B cell (primary cell): ENCODE measurements around the gene ST3GAL3. TPM values are rescaled to one million over a fixed set of nuclear protein-coding genes. Genes with fewer than 3 reads are reported as not detected.

Experiments used
- ATAC-seq: fragments of 200-7000 bp; cut with Tn5 transposase; one replicate; pipeline ENCODE4 v1.10.0; 2021; ENCODE audit warnings: low read depth, mild to moderate bottlenecking, moderate number of reproducible peaks, moderate library complexity
- CTCF ChIA-PET: fragments of 350-600 bp; sonication (Branson Sonifier 250); formaldehyde crosslinking; loops from one replicate; lab custom pipeline; 2021; ENCODE audit warnings: antibody characterized with exemption, inconsistent platforms; lab: Charles Lee
- POLR2A ChIA-PET: fragments of 350-600 bp; sonication (Branson Sonifier 250); formaldehyde crosslinking; loops from one replicate; lab custom pipeline; 2021; ENCODE audit warnings: antibody characterized with exemption; lab: Charles Lee
- DNase-seq: peaks from one replicate; pipeline ENCODE4 v3.0.0; 2013
- H2AFZ ChIP-seq: 2 replicates; pipeline ENCODE4 v1.6.1; 2012; ENCODE audit warnings: mild to moderate bottlenecking, low read depth, low read length; ENCODE audit not compliant: insufficient read depth, poor library complexity, severe bottlenecking
- H3K27ac ChIP-seq, 2 donors: 1 replicate in 1 of 2; 2 replicates in 1 of 2; pipeline ENCODE4 v1.5.1; 2012 to 2013; ENCODE audit warnings: low read length in 2 of 2, mild to moderate bottlenecking in 2 of 2, moderate library complexity in 1 of 2
- H3K27me3 ChIP-seq, 4 experiments: fragments of 200-600 bp in 1 of 4; sonication (generic) in 1 of 4; replicated peaks in 1 of 4; 1 replicate in 2 of 4; 2 replicates in 2 of 4; pipeline versions ENCODE4 v1.6.1 to v1.7.0; 2013 to 2016; ENCODE audit warnings: low read length in 3 of 4, mild to moderate bottlenecking in 2 of 4, mixed read lengths in 1 of 4, moderate library complexity in 1 of 4; ENCODE audit not compliant: insufficient read depth in 4 of 4, control insufficient read depth in 3 of 4; ENCODE audit errors: control extremely low read depth in 1 of 4
- H3K36me3 ChIP-seq, 2 experiments: replicated peaks in 1 of 2; 1 replicate in 1 of 2; 2 replicates in 1 of 2; pipeline versions ENCODE4 v1.6.1 to v1.7.1; 2013; ENCODE audit warnings: low read length in 1 of 2; ENCODE audit not compliant: insufficient read depth in 2 of 2, control insufficient read depth in 1 of 2; ENCODE audit errors: control extremely low read depth in 1 of 2, extremely low read depth in 1 of 2
- H3K4me1 ChIP-seq, 2 donors: fragments of 200-600 bp in 1 of 2; sonication (generic) in 1 of 2; 1 replicate in 1 of 2; 2 replicates in 1 of 2; pipeline versions ENCODE4 v1.5.1 to v1.6.1; 2013 to 2017; ENCODE audit warnings: low read length in 2 of 2; ENCODE audit not compliant: control insufficient read depth in 2 of 2, insufficient read depth in 2 of 2
- H3K4me2 ChIP-seq: replicated peaks from 2 replicates; pipeline ENCODE3; 2012; ENCODE audit warnings: mild to moderate bottlenecking, low read depth, low read length; ENCODE audit not compliant: poor library complexity, severe bottlenecking
- H3K4me3 ChIP-seq, 5 experiments: fragments of 200-600 bp in 1 of 5; sonication (generic) in 1 of 5; 1 replicate in 3 of 5; 2 replicates in 2 of 5; pipeline versions ENCODE4 v1.5.1 to v1.7.0; 2011 to 2016; ENCODE audit warnings: low read length in 4 of 5, mild to moderate bottlenecking in 4 of 5, low read depth in 2 of 5, control low read depth in 1 of 5, moderate library complexity in 1 of 5; ENCODE audit not compliant: insufficient read depth in 1 of 5; ENCODE audit errors: control extremely low read depth in 1 of 5, extremely low read depth in 1 of 5
- H3K79me2 ChIP-seq: fragments of 200-600 bp; sonication (generic); one replicate; pipeline ENCODE4 v1.6.0; 2016; ENCODE audit warnings: low read length; ENCODE audit not compliant: control insufficient read depth, insufficient read depth
- H3K9ac ChIP-seq: fragments of 200-600 bp; sonication (generic); 2 replicates; pipeline ENCODE4 v1.6.1; 2017; ENCODE audit warnings: mild to moderate bottlenecking, low read length, moderate library complexity
- H3K9me3 ChIP-seq, 3 donors: one replicate each; pipeline versions ENCODE4 v1.6.1 to v1.7.1; 2013; ENCODE audit warnings: low read length in 2 of 3; ENCODE audit not compliant: control insufficient read depth in 2 of 3, insufficient read depth in 1 of 3; ENCODE audit errors: control extremely low read depth in 1 of 3
- H4K20me1 ChIP-seq: 2 replicates; pipeline ENCODE4 v1.6.0; 2012; ENCODE audit warnings: mild to moderate bottlenecking, low read length; ENCODE audit not compliant: insufficient read depth, control insufficient read depth, poor library complexity, severe bottlenecking
- H3K27ac Mint-ChIP-seq: one replicate; pipeline ENCODE4 v1.8.0; 2021; ENCODE audit warnings: mixed read lengths
- H3K27me3 Mint-ChIP-seq: one replicate; pipeline ENCODE4 v1.8.0; 2021; ENCODE audit warnings: mixed read lengths
- H3K4me1 Mint-ChIP-seq: one replicate; pipeline ENCODE4 v1.8.0; 2021; ENCODE audit warnings: mixed read lengths
- H3K4me3 Mint-ChIP-seq: one replicate; pipeline ENCODE4 v1.8.0; 2021; ENCODE audit warnings: mixed read lengths
- H3K9me3 Mint-ChIP-seq: one replicate; pipeline ENCODE4 v1.8.0; 2022; ENCODE audit warnings: mixed read lengths; ENCODE audit not compliant: insufficient read depth
- CTCF ChIP-seq: fragments of 200-600 bp; IDR thresholded peaks from one replicate; pipeline ENCODE4 v1.8.0; 2022; ENCODE audit warnings: antibody characterized with exemption, mild to moderate bottlenecking
- EZH2 ChIP-seq: IDR thresholded peaks from 2 replicates; pipeline ENCODE4 v1.6.1; 2012; ENCODE audit warnings: borderline replicate concordance, low read depth, mild to moderate bottlenecking, moderate library complexity, low read length; ENCODE audit not compliant: insufficient read depth, poor library complexity, severe bottlenecking
- WGBS: methylation state at CpG from one replicate; pipeline ENCODE4 v1.1.5; 2013; ENCODE audit warnings: missing lambda C conversion rate; ENCODE audit not compliant: insufficient coverage; 5-methylcytosine and 5-hydroxymethylcytosine counted together
- intact Hi-C: fragments of 100-400 bp; cut with micrococcal nuclease; formaldehyde crosslinking; loops from one replicate; pipeline ENCODE4 v1.10.0; 2022
- polyA plus RNA-seq: library from polyadenylated mRNA; depleted of rRNA; stranded (reverse); fragments of >200 nt; gene quantifications from 2 replicates; pipeline ENCODE4 v1.2.3, GENCODE V29; 2012
- total RNA-seq, 2 donors: library from RNA; stranded (reverse); fragments of 120-200 nt in 1 of 2; gene quantifications; 1 replicate in 1 of 2; 2 replicates in 1 of 2; pipeline versions ENCODE4 v1.2.3 to v1.2.4, GENCODE V29; 2013 to 2022

The ST3GAL3 gene
- total and polyA plus RNA-seq, 2 donors (not counting 1 experiment from before 2014, with no cell fraction given): 16.8 to 31.4 TPM

- H3K36me3 ChIP-seq: peaks cover 0 to 1% of the 10 kb centered on the region in 2 experiments
- TF ChIP-seq CTCF (no peak), EZH2 (no peak)
- peaks cover 40 to 43% of the 10 kb centered on the region in 2 donors for H3K4me1 ChIP-seq
- H4K20me1 ChIP-seq: no peaks in the 10 kb centered on the region
- CTCF ChIA-PET: no interaction called here
- Mint-ChIP-seq H3K9me3 (no peaks in the 10 kb centered on the region), H3K4me3 (no peak overlapping the region), H3K27me3 (no peaks in the 10 kb centered on the region), H3K27ac (no peak overlapping the region), H3K4me1 (peaks cover 39% of the 10 kb centered on the region)
- no peaks in the 10 kb centered on the region for H3K27me3 ChIP-seq
- H3K4me3 ChIP-seq: no peak overlapping the region
- H3K9me3 ChIP-seq: no peaks in the 10 kb centered on the region
- no peak overlapping the region for H3K27ac ChIP-seq
- H3K79me2 ChIP-seq: no peaks in the 10 kb centered on the region
- ATAC-seq: no peak
- DNase-seq: no peak
- H2AFZ ChIP-seq: no peak overlapping the region
- intact Hi-C loops: no loop called here
- H3K4me2 ChIP-seq: no peak overlapping the region
- H3K9ac ChIP-seq: no peak overlapping the region
- POLR2A ChIA-PET: no interaction called here
Measured at GRCh38 chr1:43830802-43831201, 123.5 kb downstream of the ST3GAL3 start.

GRCh38 chr1:43831851-43832250 is 124.5 kb downstream of the ST3GAL3 start:
- Histone ChIP-seq H3K9me3 (no peaks in the 10 kb centered on the region), H3K27ac (no peak overlapping the region), H3K27me3 (no peaks in the 10 kb centered on the region), H3K4me1 (peaks cover 51 to 54% of the 10 kb centered on the region in 2 donors), H3K9ac (no peak overlapping the region), H4K20me1 (no peaks in the 10 kb centered on the region), H3K79me2 (no peaks in the 10 kb centered on the region), H3K4me3 (no peak overlapping the region), H3K36me3 (no peaks in the 10 kb centered on the region), H2AFZ (no peak overlapping the region), H3K4me2 (no peak overlapping the region)
- ChIA-PET CTCF (interaction anchor here (1.2 kb wide), 1 partner anchor 103 kb away, joined by 4 read pairs; no protein-coding TSS in a partner anchor), POLR2A (no interaction called here)
- Mint-ChIP-seq H3K4me1 (peaks cover 49% of the 10 kb centered on the region), H3K4me3 (no peak overlapping the region), H3K27me3 (no peaks in the 10 kb centered on the region), H3K27ac (no peak overlapping the region), H3K9me3 (no peaks in the 10 kb centered on the region)
- WGBS: 67% methylated on average over 1 of the region's 2 CpGs
- TF ChIP-seq CTCF: no peak
- no peak for TF ChIP-seq EZH2
- DNase-seq (no peak), ATAC-seq (no peak)
- intact Hi-C loops: no loop called here
